HepG2 (cell line): Measurements from ENCODE around the gene GCSAM. TPM values are rescaled to one million over a fixed set of nuclear protein-coding genes. Genes with fewer than 3 reads are reported as not detected.

Source experiments
- ATAC-seq: fragments of 200-7000 bp; cut with Tn5 transposase; 3 replicates; pipeline ENCODE4 v1.9.1; 2020; ENCODE audit warnings: mild to moderate bottlenecking, moderate library complexity
- BruUV-seq: library from RNA; stranded (reverse); fragments of 400-500 nt; replicated peaks from 2 replicates; lab custom pipeline; 2021; lab: Mats Ljungman, UMichigan
- CTCF ChIA-PET: fragments of 300-600 bp; formaldehyde crosslinking; extraction: SDS; loops from one replicate; lab custom pipeline; 2021; ENCODE audit warnings: low total read pairs, inconsistent platforms, low intra/inter-chr PET ratio; lab: Yijun Ruan, JAX
- POLR2A ChIA-PET: fragments of 350-600 bp; sonication (Branson Sonifier 250); formaldehyde crosslinking; loops from one replicate; lab custom pipeline; 2020; ENCODE audit warnings: antibody characterized with exemption, inconsistent platforms; lab: Yijun Ruan, JAX
- DNase-seq: peaks from one replicate; pipeline ENCODE4 v3.0.0-alpha.2; 2015; ENCODE audit warnings: low spot score
- FAIRE-seq: peaks from 3 replicates; lab custom pipeline; 2011; peaks lifted over from hg19 to GRCh38; lab: Jason Lieb, UNC
- H2AFZ ChIP-seq: one replicate; pipeline ENCODE4 v1.6.1; 2011; ENCODE audit warnings: low read length, inconsistent platforms
- H3K27ac ChIP-seq: fragments of 300-600 bp; 3 replicates; pipeline ENCODE4 v1.8.0; 2011; ENCODE audit warnings: mixed run types, mild to moderate bottlenecking, mixed read lengths, low read length, inconsistent platforms; ENCODE audit not compliant: insufficient read depth; ENCODE audit errors: extremely low read length
- H3K27me3 ChIP-seq, 2 experiments: fragments of 200-600 bp in 1 of 2; 2 replicates in 1 of 2; 3 replicates in 1 of 2; pipeline versions ENCODE4 v1.6.0 to v1.8.0; 2011; ENCODE audit warnings: low read length in 2 of 2, mild to moderate bottlenecking in 2 of 2, moderate library complexity in 2 of 2, inconsistent platforms in 1 of 2; ENCODE audit not compliant: insufficient read depth in 2 of 2, control insufficient read depth in 1 of 2
- H3K36me3 ChIP-seq, 2 experiments: fragments of 200-600 bp in 1 of 2; replicated peaks in 1 of 2; 2 replicates in 1 of 2; 3 replicates in 1 of 2; pipeline versions ENCODE4 v1.5.1 to v1.8.0; 2011; ENCODE audit warnings: low read length in 2 of 2, inconsistent platforms in 1 of 2; ENCODE audit not compliant: insufficient read depth in 2 of 2, control insufficient read depth in 1 of 2
- H3K4me1 ChIP-seq: 2 replicates; pipeline ENCODE4 v1.5.1; 2012; ENCODE audit warnings: low read length, inconsistent platforms; ENCODE audit not compliant: insufficient read depth
- H3K4me2 ChIP-seq: 2 replicates; pipeline ENCODE4 v1.6.0; 2011; ENCODE audit warnings: low read depth, low read length, inconsistent platforms
- H3K4me3 ChIP-seq, 3 experiments: fragments of 200-600 bp in 1 of 3; sonication (generic), shearing (Covaris generic) in 1 of 3; replicated peaks in 1 of 3; 2 replicates each; pipeline ENCODE4 v1.5.1; 2011 to 2016; ENCODE audit warnings: low read length in 3 of 3, inconsistent platforms in 2 of 3, low read depth in 2 of 3, mild to moderate bottlenecking in 2 of 3, control low read depth in 1 of 3, mixed read lengths in 1 of 3; ENCODE audit not compliant: insufficient read depth in 1 of 3
- H3K79me2 ChIP-seq: one replicate; pipeline ENCODE4 v1.6.1; 2011; ENCODE audit warnings: low read length, inconsistent platforms; ENCODE audit not compliant: insufficient read depth
- H3K9ac ChIP-seq: 2 replicates; pipeline ENCODE4 v1.6.0; 2011; ENCODE audit warnings: mild to moderate bottlenecking, low read depth, low read length, inconsistent platforms; ENCODE audit not compliant: insufficient read depth
- H3K9me3 ChIP-seq: 2 replicates; pipeline ENCODE4 v1.5.1; 2012; ENCODE audit warnings: mild to moderate bottlenecking, low read length
- H4K20me1 ChIP-seq: 2 replicates; pipeline ENCODE4 v1.6.0; 2011; ENCODE audit warnings: inconsistent platforms, mild to moderate bottlenecking, low read length, moderate library complexity; ENCODE audit not compliant: insufficient read depth
- ARNTL ChIP-seq: sonication (generic); formaldehyde crosslinking; IDR thresholded peaks from 2 replicates; pipeline ENCODE4 v1.4.0; 2020; ENCODE audit warnings: mild to moderate bottlenecking, missing genetic modification reagents
- CREM ChIP-seq, 2 experiments: sonication (generic) in 1 of 2; formaldehyde crosslinking in 1 of 2; IDR thresholded peaks; 2 replicates each; pipeline versions ENCODE4 v1.4.0 to v1.6.1; 2016 to 2020; ENCODE audit warnings: antibody characterized with exemption in 1 of 2, mild to moderate bottlenecking in 1 of 2, missing genetic modification reagents in 1 of 2
- FOSL2 ChIP-seq: sonication (generic); formaldehyde crosslinking; IDR thresholded peaks from 2 replicates; pipeline ENCODE4 v1.4.0; 2020; ENCODE audit warnings: missing genetic modification reagents
- GATAD2A ChIP-seq: IDR thresholded peaks from 2 replicates; pipeline ENCODE4 v1.6.1; 2016
- GLI4 ChIP-seq: sonication (generic); formaldehyde crosslinking; IDR thresholded peaks from 2 replicates; pipeline ENCODE4 v1.5.1; 2020; ENCODE audit warnings: missing genetic modification reagents, mild to moderate bottlenecking, moderate library complexity, borderline replicate concordance
- HNF4A ChIP-seq: sonication (generic); formaldehyde crosslinking; IDR thresholded peaks from 2 replicates; pipeline ENCODE4 v1.4.0; 2020; ENCODE audit warnings: missing genetic modification reagents
- JUND ChIP-seq: sonication (generic); formaldehyde crosslinking; IDR thresholded peaks from 2 replicates; pipeline ENCODE4 v1.8.0; 2022; ENCODE audit warnings: mild to moderate bottlenecking, missing genetic modification reagents
- KAT2B ChIP-seq: fragments of 150-350 bp; IDR thresholded peaks from 2 replicates; pipeline ENCODE4 v1.6.1; 2014; ENCODE audit warnings: low read depth, low read length, borderline replicate concordance
- KDM2A ChIP-seq: sonication (generic); formaldehyde crosslinking; IDR thresholded peaks from 2 replicates; pipeline ENCODE4 v1.4.0; 2020; ENCODE audit warnings: low read depth, missing genetic modification reagents, borderline replicate concordance
- NFIB ChIP-seq: sonication (generic); formaldehyde crosslinking; IDR thresholded peaks from 2 replicates; pipeline ENCODE4 v1.9.0; 2021; ENCODE audit warnings: missing genetic modification reagents, mild to moderate bottlenecking, borderline replicate concordance
- NFKB2 ChIP-seq: sonication (generic); formaldehyde crosslinking; IDR thresholded peaks from 2 replicates; pipeline ENCODE4 v1.4.0; 2020; ENCODE audit warnings: missing genetic modification reagents, borderline replicate concordance
- NR2F6 ChIP-seq, 2 experiments: IDR thresholded peaks; 2 replicates each; pipeline ENCODE4 v1.6.1; 2016; ENCODE audit warnings: antibody characterized with exemption in 1 of 2, mild to moderate bottlenecking in 1 of 2
- RXRB ChIP-seq: IDR thresholded peaks from 2 replicates; pipeline ENCODE4 v1.6.1; 2016; ENCODE audit warnings: borderline replicate concordance, missing genetic modification reagents, missing compliant biosample characterization
- SATB2 ChIP-seq: sonication (generic); formaldehyde crosslinking; IDR thresholded peaks from 2 replicates; pipeline ENCODE4 v1.5.0; 2020; ENCODE audit warnings: missing genetic modification reagents
- SP1 ChIP-seq, 2 experiments: fragments of 450-650 bp in 1 of 2; sonication (generic) in 1 of 2; formaldehyde crosslinking in 1 of 2; IDR thresholded peaks; 2 replicates each; pipeline versions ENCODE4 v1.4.0 to v1.6.1; 2016 to 2020; ENCODE audit warnings: missing genetic modification reagents in 1 of 2
- SRSF1 ChIP-seq: fragments of 200-400 bp; formaldehyde crosslinking; optimal IDR thresholded peaks from 2 replicates; pipeline ENCODE3; 2017; ENCODE audit warnings: mild to moderate bottlenecking, low read depth, low read length, moderate library complexity
- ZIK1 ChIP-seq: sonication (generic); formaldehyde crosslinking; IDR thresholded peaks from 2 replicates; pipeline ENCODE4 v1.5.0; 2020; ENCODE audit warnings: mild to moderate bottlenecking, low read depth, missing genetic modification reagents, borderline replicate concordance
- ZNF34 ChIP-seq: sonication (generic); formaldehyde crosslinking; IDR thresholded peaks from 2 replicates; pipeline ENCODE4 v1.4.0; 2020; ENCODE audit warnings: mild to moderate bottlenecking, missing genetic modification reagents, borderline replicate concordance
- ZNF777 ChIP-seq: sonication (generic); formaldehyde crosslinking; IDR thresholded peaks from 2 replicates; pipeline ENCODE4 v1.4.0; 2020; ENCODE audit warnings: missing genetic modification reagents
- WGBS: methylation state at CpG from one replicate; pipeline ENCODE4 v1.1.6; 2017; ENCODE audit warnings: low lambda C conversion rate; 5-methylcytosine and 5-hydroxymethylcytosine counted together
- in situ Hi-C: cut with HindIII; loops from 2 replicates; pipeline ENCODE4 v1.10.0; 2017; ENCODE audit warnings: low pct_unique_long_range_greater_than_20kb; ENCODE audit not compliant: extremely low pct_ligation_motif_present
- intact Hi-C: fragments of 100-400 bp; cut with micrococcal nuclease; formaldehyde crosslinking; loops from one replicate; pipeline ENCODE4 v1.10.0; 2022; ENCODE audit not compliant: unreplicated experiment
- polyA plus RNA-seq, 8 experiments: library from polyadenylated mRNA; depleted of rRNA in 3 of 8; stranded (reverse) in 7 of 8; unstranded in 1 of 8; fragments of >200 nt; fragmentation: Illumina TruSeq in 4 of 8; extraction: Trizol in 4 of 8; gene quantifications; 2 replicates each; pipeline versions ENCODE4 v1.2.1 to v1.2.3, GENCODE V29; 2011 to 2016; ENCODE audit warnings: low read depth in 4 of 8, missing spikeins in 1 of 8, mixed read lengths in 1 of 8; ENCODE audit not compliant: insufficient read depth in 1 of 8
- total RNA-seq, 5 experiments: library from RNA; depleted of rRNA; stranded (reverse); fragments of >200 nt; fragmentation: Illumina TruSeq; extraction: Trizol; gene quantifications; 2 replicates each; pipeline ENCODE4 v1.2.3, GENCODE V29; 2016; ENCODE audit warnings: low read depth in 1 of 5
- TF ChIP-seq, protein P1 (sequence below): sonication (generic); formaldehyde crosslinking; IDR thresholded peaks from 2 replicates; pipeline ENCODE4 v1.4.0; 2020; ENCODE audit warnings: missing genetic modification reagents, mild to moderate bottlenecking, borderline replicate concordance
- TF ChIP-seq, protein P2 (sequence below), 2 experiments: sonication (generic) in 1 of 2; formaldehyde crosslinking in 1 of 2; IDR thresholded peaks; 2 replicates each; pipeline versions ENCODE4 v1.5.1 to v1.6.1; 2011 to 2020; ENCODE audit warnings: borderline replicate concordance in 1 of 2, low read depth in 1 of 2, low read length in 1 of 2, mild to moderate bottlenecking in 1 of 2, missing genetic modification reagents in 1 of 2, moderate library complexity in 1 of 2

GCSAM gene
- total and polyA plus RNA-seq, 2 of the 13 experiments (the other 11 are each of a cell fraction or from before 2014, with no cell fraction given) = not detected

DNA sequence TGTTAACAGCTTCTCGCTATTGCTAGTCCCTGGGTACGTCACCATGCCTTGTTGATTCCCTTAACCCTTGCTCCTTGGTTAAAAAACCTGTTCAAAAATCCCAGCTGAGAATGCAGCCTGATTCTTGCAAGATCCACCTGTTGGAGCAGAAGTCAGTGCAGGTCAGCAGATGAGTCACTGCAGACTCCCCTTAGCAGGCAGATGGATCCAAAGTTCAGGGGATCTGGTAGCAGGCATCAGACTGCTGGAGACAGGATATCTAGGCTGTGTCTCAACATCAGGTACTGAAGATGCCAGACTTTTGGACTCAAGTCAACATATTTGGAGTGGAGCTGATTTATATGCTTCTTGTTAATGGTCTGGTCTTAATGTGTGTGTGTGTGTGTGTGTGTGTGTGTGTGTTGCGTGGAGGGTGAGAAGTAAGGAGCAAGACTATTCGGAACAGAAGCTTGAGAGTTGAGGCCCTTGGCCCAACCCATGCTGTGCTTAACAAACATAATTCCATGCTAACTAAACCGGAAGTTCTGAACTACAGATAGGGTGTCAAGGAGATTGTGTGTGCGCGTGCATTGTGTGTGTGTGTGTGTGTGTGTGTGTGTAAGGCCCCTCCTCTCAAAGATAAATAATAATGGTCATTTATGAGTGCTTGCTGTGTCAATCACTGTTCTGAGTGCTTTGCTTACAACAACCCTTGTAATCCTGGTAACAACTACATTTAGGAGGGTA lies 47.9 kb downstream of the GCSAM start:
- in situ Hi-C loops = no loop called here
- Histone ChIP-seq H3K36me3 (no peaks in the 10 kb centered on the region), H3K79me2 (no peaks in the 10 kb centered on the region), H4K20me1 (no peaks in the 10 kb centered on the region), H3K4me2 (peak overlapping the region; percentile 68), H2AFZ (no peak overlapping the region), H3K9me3 (no peaks in the 10 kb centered on the region), H3K27ac (no peak overlapping the region), H3K4me3 (no peak overlapping the region; a peak in 1 of 6 replicates), H3K4me1 (peaks cover 28% of the 10 kb centered on the region), H3K9ac (no peak overlapping the region), H3K27me3 (no peaks in the 10 kb centered on the region; a peak in 2 of 5 replicates)
- FAIRE-seq (peak; percentile 61), DNase-seq (peak; percentile 39), ATAC-seq (peak; percentile 66)
- intact Hi-C loops = no loop called here
- POLR2A ChIA-PET = interaction anchor here (1.2 kb wide), 1 partner anchor 13 kb away, joined by 3 read pairs; no protein-coding TSS in a partner anchor
- CTCF ChIA-PET = no interaction called here
- no TSS peak for BruUV-seq
- WGBS = 47% methylated on average over 7 of the region's 7 CpGs
- no peak for TF ChIP-seq NFKB2 (CRISPR knock-in tag)
- no peak for TF ChIP-seq KDM2A (CRISPR knock-in tag)
- peak; percentile 93 for TF ChIP-seq FOSL2 (CRISPR knock-in tag)
- TF ChIP-seq NR2F6 (IDR thresholded peaks at IDR 0.05) = no peak
- TF ChIP-seq NR2F6 (CRISPR knock-in tag; IDR thresholded peaks at IDR 0.05) = no peak
- TF ChIP-seq SP1 (IDR thresholded peaks at IDR 0.05) = no peak
- TF ChIP-seq SP1 (CRISPR knock-in tag; IDR thresholded peaks at IDR 0.05) = no peak
- no peak for TF ChIP-seq GLI4
- no peak for TF ChIP-seq SRSF1
- 0 out of 2 replicates have a peak, but pooled peaks have one; percentile 14 for TF ChIP-seq RXRB
- TF ChIP-seq SATB2 (CRISPR knock-in tag) = no peak
- no peak for TF ChIP-seq ZIK1 (CRISPR knock-in tag)
- no peak for TF ChIP-seq ARNTL (CRISPR knock-in tag)
- no peak for TF ChIP-seq NFIB (CRISPR knock-in tag)
- TF ChIP-seq ZNF777 = no peak
- no peak for TF ChIP-seq CREM (IDR thresholded peaks at IDR 0.05)
- TF ChIP-seq CREM (CRISPR knock-in tag; IDR thresholded peaks at IDR 0.05) = no peak
- TF ChIP-seq HNF4A (CRISPR knock-in tag) = peak; percentile 70
- 0 out of 2 replicates have a peak, but pooled peaks have one; percentile 17 for TF ChIP-seq GATAD2A (CRISPR knock-in tag)
- peak; percentile 22; the same call in 1 of the 2 replicates for TF ChIP-seq JUND
- TF ChIP-seq, protein P1, sequence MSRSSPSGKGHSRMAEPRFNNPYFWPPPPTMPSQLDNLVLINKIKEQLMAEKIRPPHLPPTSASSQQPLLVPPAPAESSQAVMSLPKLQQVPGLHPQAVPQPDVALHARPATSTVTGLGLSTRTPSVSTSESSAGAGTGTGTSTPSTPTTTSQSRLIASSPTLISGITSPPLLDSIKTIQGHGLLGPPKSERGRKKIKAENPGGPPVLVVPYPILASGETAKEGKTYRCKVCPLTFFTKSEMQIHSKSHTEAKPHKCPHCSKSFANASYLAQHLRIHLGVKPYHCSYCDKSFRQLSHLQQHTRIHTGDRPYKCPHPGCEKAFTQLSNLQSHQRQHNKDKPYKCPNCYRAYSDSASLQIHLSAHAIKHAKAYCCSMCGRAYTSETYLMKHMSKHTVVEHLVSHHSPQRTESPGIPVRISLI (CRISPR knock-in tag) = no peak
- TF ChIP-seq ZNF34 (CRISPR knock-in tag) = no peak
- no peak for TF ChIP-seq KAT2B
- TF ChIP-seq, protein P2, sequence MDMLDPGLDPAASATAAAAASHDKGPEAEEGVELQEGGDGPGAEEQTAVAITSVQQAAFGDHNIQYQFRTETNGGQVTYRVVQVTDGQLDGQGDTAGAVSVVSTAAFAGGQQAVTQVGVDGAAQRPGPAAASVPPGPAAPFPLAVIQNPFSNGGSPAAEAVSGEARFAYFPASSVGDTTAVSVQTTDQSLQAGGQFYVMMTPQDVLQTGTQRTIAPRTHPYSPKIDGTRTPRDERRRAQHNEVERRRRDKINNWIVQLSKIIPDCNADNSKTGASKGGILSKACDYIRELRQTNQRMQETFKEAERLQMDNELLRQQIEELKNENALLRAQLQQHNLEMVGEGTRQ (IDR thresholded peaks at IDR 0.05; ENCODE audit: low read depth, low read length) = no peak
- TF ChIP-seq, protein P2 (CRISPR knock-in tag; IDR thresholded peaks at IDR 0.05; ENCODE audit: borderline replicate concordance) = no peak
